ENCODE measurements around the gene TMPO.

GRCh38 chr12:98515287-98516110 lies at the start of gene TMPO:
- no peak for TF ChIP-seq EZH2phosphoT487 (IDR thresholded peaks at IDR 0.05; ENCODE audit: unreplicated experiment)
- TF ChIP-seq CTCF (conservative IDR thresholded peaks at IDR 0.05; ENCODE audit: low read depth in 2 of 2), result no peak
- no peak for TF ChIP-seq EZH2 (IDR thresholded peaks at IDR 0.05; ENCODE audit: low read depth, unreplicated experiment)
- TF ChIP-seq POLR2AphosphoS5 (IDR thresholded peaks at IDR 0.05; ENCODE audit: low read depth), result peak; percentile 94
- TF ChIP-seq NANOG (IDR thresholded peaks at IDR 0.05; ENCODE audit: borderline replicate concordance), result no peak
- TF ChIP-seq JUNB (IDR thresholded peaks at IDR 0.05; ENCODE audit: unreplicated experiment), result no peak
- TF ChIP-seq ETS1 (IDR thresholded peaks at IDR 0.05), result peak; percentile 60
- 0 out of 2 replicates have a peak, but pooled peaks have one; percentile 31 for TF ChIP-seq CREB1 (CRISPR knock-in tag; IDR thresholded peaks at IDR 0.05; ENCODE audit: low read depth)
- TF ChIP-seq REST (IDR thresholded peaks at IDR 0.05; ENCODE audit: unreplicated experiment), result no peak
- no peak for TF ChIP-seq STAT1 (IDR thresholded peaks at IDR 0.05; ENCODE audit: unreplicated experiment)

Measured in GM23338 (cell line).